Jurkat, Clone E6-1 (cell line): ENCODE results near the gene L3MBTL4.
"Not testable (repeated sequence)": the region's sequence is repeated elsewhere in the genome, so short reads cannot be mapped to it uniquely, and the experiment has no call there.

Source experiments
- DNase-seq: peaks from one replicate; pipeline ENCODE4 v3.0.0-alpha.2; 2011; ENCODE audit warnings: low read depth, low spot score
- H3K4me3 ChIP-seq: 2 replicates; pipeline ENCODE4 v1.5.1; 2011; ENCODE audit warnings: mild to moderate bottlenecking, low read length, control low read depth, moderate library complexity

The L3MBTL4 gene

DNA sequence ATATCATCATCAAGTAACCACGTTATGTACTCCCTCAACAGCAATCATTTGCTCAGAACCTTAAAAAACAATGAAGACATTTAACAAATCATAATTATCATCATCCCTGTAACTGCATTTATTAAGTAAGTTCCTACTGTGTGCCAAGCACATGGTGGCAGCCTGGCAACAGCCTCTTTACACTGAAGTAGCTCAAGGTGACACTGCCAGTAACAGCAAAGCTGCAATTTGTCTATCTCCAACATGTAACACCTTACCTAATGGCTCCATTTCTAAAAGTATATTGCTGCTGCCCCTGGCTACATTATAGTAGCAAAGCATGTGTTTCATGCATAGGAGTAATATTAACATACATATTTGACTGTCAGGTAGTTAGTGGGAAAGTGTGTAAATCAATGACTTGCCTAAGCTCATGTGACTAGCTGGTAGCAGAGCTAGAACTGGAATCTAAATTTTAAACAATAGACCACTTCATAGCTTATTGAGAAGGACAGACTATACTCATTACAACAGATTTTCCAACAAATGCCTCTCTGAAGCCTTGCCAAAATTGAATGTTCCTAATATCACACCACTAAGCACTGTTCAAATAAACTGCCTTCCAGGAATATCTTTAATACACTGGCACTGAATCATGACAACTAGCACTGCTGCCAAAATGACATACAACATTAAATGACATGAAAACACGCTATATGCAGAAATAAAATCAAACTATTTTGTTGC is 86.7 kb downstream of the L3MBTL4 start:
- no peak overlapping the region for H3K4me3 ChIP-seq
- no peak for DNase-seq

GRCh38 chr18:6327485-6327884 is 87.2 kb downstream of the L3MBTL4 start:
- no peak for DNase-seq
- H3K4me3 ChIP-seq = no peak overlapping the region

- no peak overlapping the region for H3K4me3 ChIP-seq
- no peak for DNase-seq
These were observed 88.1 kb downstream of the L3MBTL4 start for GRCh38 chr18:6326566-6326965.

- H3K4me3 ChIP-seq = no peak overlapping the region
- DNase-seq = no peak
These were observed 91.3 kb downstream of the L3MBTL4 start for GRCh38 chr18:6323319-6323889.

GRCh38 chr18:6315517-6316331 is 99.0 kb downstream of the L3MBTL4 start:
- DNase-seq = no peak
- H3K4me3 ChIP-seq = no peak overlapping the region

GRCh38 chr18:6313415-6313814 is 101.3 kb downstream of the L3MBTL4 start:
- DNase-seq = no peak
- H3K4me3 ChIP-seq = no peak overlapping the region

DNA sequence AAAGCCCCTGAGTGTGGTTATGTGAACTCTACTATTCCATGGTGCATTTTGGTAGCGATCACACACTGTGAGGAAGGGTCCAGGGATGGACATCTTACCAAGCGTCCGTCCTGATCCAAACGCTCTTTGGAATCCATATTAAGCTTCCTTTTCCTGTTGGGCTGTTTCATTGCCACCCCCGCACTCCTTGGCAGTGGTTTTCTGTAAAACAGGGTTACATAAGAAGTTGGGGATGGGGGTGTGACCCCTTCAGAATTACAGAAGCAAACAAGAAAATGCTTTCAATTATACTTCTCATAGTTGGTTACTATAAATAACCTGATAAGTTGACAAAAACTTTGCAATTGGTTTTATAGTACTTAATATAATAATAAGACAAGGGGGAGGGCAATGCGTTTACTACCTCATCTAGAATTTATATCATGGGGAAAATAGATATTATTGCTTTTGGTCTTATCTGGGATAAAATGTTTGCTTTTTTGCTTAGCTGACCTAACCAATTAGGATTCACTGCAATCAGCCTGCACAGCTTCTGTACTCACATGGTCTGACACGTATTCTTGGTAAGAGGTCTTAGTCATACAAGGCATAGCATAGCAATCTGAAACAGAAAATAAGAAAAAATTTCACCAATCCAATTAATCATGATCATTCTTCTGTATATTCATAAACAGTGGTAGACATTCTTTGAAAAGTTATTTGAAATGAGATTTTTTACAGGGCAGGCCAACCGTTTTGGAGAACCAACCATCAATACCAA is 103.1 kb downstream of the L3MBTL4 start:
- DNase-seq = no peak
- H3K4me3 ChIP-seq = no peak overlapping the region

GRCh38 chr18:6310714-6311113 is 104.0 kb downstream of the L3MBTL4 start:
- DNase-seq = no peak
- no peak overlapping the region for H3K4me3 ChIP-seq

GRCh38 chr18:6297875-6298274 is 116.8 kb downstream of the L3MBTL4 start:
- no peak for DNase-seq
- H3K4me3 ChIP-seq = no peak overlapping the region

DNA sequence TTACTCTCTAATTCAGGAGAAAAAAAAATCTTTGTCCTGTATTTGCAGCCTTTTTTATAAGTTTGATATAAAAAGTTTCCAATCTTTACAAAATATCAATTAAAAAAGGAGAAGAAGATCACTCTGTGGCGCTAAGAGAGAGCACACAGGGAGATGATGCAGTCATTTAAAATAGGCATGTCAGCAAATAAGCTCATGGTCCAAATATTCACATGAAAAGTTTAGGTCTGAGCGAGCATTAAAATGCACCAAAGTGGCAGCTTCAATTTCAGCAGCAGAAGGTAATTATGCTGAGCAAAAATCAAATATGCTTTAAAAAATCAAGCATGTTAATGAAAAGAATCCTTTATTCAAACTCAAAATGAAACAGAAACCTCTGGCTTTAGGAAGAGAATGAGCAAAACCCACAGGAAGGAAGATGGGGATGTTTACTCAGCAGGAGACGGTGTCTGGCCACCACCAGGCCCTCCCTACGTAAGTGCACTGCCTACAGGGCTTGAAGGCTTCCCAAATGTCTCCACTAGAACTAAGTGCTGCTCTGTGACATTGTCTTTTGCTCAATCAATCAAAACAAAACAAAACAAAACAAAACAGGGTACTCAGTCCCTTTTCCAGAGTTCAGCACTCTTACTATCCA is 120.4 kb downstream of the L3MBTL4 start:
- no peak overlapping the region for H3K4me3 ChIP-seq
- peak; percentile 2 for DNase-seq

- no peak for DNase-seq
These were observed 124.9 kb downstream of the L3MBTL4 start for GRCh38 chr18:6289843-6290242.

GRCh38 chr18:6286585-6286984 is 128.1 kb downstream of the L3MBTL4 start:
- no peak for DNase-seq
- H3K4me3 ChIP-seq = no peak overlapping the region

More at GRCh38 chr18:6289843-6290242, 124.9 kb downstream of the L3MBTL4 start:
- no peak overlapping the region for H3K4me3 ChIP-seq

DNA sequence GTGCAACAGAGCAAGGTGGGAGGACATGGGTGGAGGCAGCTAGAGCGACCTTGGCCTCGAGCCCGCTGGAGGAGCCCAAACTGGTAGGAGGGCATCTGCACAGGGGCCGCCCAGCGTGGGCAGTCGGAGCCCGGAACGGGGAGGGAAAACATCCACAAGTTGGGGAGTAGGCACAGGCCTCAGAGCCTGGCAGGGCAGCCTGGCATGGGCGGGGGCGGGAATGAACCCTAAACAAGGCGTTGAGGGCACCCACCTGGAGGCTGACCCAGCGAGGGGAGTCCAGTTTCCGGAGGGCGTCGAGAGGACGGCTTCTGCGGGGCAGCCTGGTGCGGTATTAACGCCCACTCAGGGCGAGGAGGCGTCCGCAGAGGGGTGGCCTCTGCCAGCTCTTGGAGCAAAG is 129.9 kb downstream of the L3MBTL4 start:
- no peak overlapping the region for H3K4me3 ChIP-seq
- DNase-seq = no peak

DNA sequence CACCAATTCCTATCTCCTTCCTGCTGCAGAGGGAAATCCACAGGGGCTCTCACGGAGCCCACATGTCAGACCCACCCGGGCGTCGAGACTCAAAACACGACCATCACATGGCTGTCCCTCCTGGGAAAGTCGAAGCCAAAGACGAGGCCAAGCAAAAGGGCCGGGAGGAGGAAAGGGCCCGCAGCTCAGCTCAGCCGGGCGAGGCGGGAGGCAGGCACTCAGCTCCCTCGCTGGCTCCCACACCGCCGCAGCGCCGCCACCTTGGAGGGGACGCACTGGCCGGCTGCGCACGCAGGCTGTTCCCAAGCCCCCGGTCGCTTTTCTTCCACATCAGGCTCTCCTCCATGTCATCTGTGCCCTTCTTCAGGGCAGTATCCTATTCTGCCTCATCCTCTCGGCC is 130.4 kb downstream of the L3MBTL4 start:
- DNase-seq = no peak
- no peak overlapping the region for H3K4me3 ChIP-seq

- no peak overlapping the region for H3K4me3 ChIP-seq
- no peak for DNase-seq
These were observed 132.8 kb downstream of the L3MBTL4 start for GRCh38 chr18:6281874-6282273.

DNA sequence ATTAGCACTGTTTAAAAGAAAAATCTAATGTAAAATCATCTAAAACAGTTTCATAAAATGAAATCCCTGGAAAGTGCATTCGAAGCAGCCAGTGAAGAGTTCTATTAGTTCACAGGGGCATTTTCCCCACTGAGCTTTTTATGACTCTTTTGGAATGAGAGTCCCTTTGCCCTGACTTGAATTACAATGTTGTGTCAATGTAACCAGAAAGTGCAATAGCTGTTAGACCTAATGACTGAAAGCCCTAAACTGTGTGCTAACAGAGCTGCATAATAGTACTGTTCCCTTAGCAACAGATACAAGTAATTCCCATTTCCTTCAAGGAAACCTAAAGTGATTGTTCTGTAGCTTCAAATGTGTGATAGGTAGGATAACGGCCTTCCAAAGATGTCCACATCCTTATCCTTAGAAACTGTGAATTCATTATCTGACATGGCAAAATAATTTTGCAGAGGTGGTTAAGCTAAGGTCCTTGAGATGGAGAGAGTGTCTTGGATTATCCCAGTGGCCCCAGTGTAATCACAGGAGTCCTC is 134.4 kb downstream of the L3MBTL4 start:
- DNase-seq = no peak

DNA sequence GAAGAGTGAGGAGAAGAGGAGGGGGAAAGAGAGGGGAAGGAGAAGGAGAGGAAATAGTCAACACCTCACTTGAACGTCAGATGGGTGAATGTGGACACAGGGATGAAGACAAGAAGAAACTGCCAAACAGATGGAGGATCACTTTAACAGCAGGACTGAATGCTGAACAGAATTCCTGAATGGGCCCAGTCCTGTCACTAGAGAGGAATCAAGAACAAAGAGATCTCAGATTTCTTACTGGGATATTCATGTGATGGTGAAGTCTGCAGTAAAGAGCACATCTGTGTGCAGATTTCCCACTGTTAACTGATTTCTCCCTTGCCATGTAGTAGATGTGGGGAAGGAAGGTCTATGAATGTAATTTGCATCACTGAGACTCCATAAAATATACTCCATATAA is 135.4 kb downstream of the L3MBTL4 start:
- DNase-seq = no peak
- H3K4me3 ChIP-seq = no peak overlapping the region

More for the DNA sequence above, 134.4 kb downstream of the L3MBTL4 start:
- no peak overlapping the region for H3K4me3 ChIP-seq

GRCh38 chr18:6273423-6273822 is 141.3 kb downstream of the L3MBTL4 start:
- no peak overlapping the region for H3K4me3 ChIP-seq
- DNase-seq = no peak

DNA sequence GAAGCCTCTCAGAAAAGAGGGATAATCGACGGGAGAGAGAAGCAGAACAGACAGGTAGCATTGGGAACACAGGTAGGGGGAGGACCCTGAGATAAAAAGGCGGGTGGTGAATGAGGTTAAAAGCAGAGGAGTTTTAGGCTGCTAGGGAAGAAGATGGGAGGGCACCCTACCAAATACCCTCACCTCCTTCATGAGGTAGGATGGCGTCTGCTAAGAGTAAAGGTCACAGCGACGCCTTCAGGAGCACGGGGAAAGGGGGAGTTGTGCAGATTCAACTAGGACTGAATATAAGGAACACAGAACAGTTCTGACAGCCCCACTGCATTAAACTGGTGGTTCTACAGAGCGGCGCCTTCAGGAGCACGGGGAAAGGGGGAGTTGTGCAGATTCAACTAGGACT is 142.6 kb downstream of the L3MBTL4 start:
- not testable (repeated sequence) for H3K4me3 ChIP-seq

More for the DNA sequence above, 142.6 kb downstream of the L3MBTL4 start:
- not testable (repeated sequence) for DNase-seq
